GM23248 (cell line): ENCODE measurements around the gene HOGA1.

Experiments used
- EZH2 ChIP-seq: fragments of 200-600 bp; sonication (generic); IDR thresholded peaks from 2 replicates; pipeline ENCODE4 v1.6.1; 2018; ENCODE audit warnings: antibody characterized with exemption, mild to moderate bottlenecking; ENCODE audit not compliant: insufficient read depth, poor library complexity, severe bottlenecking
- EZH2phosphoT487 ChIP-seq: fragments of 200-600 bp; sonication (generic); IDR thresholded peaks from 2 replicates; pipeline ENCODE4 v1.6.1; 2018; ENCODE audit warnings: antibody characterized with exemption, moderate library complexity, mild to moderate bottlenecking, low read depth; ENCODE audit not compliant: insufficient read depth

DNA sequence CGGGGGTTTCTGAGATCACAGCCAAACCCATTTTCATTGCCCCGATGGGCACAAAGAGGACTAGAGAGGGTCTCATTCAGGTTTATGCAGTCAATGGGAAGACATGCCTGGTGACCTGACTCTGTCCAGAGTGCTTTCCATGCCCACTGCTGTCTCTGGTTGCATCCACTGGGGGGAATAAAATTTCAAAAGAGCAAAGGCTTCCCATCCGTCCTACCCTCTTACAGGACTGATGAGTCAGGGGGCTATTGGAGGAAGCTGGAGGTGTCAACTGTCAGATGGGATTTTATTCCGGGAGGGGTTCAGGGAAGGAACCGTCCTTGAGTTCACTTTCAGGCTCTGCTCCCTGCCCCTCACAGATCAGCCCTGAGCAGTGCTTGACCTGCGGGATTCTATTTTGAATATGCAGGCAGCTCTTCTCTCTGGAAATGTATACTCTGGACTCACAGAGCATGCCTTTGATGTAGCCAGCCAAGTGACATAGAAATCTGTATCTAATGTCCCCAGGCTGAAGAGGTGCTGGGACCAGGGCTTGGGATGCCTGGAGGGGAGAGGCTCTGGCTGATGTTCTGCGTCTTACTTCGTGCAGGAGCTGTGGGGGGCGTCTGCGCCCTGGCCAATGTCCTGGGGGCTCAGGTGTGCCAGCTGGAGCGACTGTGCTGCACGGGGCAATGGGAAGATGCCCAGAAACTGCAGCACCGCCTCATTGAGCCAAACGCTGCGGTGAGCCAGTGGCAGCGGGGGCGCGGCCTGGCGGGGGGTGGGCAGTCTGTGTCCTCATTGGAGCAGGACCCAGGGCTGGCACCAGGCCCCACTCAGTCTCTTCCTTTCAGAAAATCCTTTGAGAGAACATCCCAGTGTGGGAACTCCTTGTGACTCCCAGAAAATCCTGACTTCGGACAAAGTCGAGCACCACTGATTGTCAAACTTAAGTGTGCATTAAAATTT, 17.4 kb downstream of the HOGA1 start:
- no peak for TF ChIP-seq EZH2
- no peak for TF ChIP-seq EZH2phosphoT487
